ENCODE data around the gene KIRREL3.
A peak's percentile ranks its signal among the peaks of the same experiment; 100 is the strongest.
"Not testable (repeated sequence)": the region's sequence is repeated elsewhere in the genome, so short reads cannot be mapped to it uniquely, and the experiment has no call there.

KIRREL3 gene

DNA sequence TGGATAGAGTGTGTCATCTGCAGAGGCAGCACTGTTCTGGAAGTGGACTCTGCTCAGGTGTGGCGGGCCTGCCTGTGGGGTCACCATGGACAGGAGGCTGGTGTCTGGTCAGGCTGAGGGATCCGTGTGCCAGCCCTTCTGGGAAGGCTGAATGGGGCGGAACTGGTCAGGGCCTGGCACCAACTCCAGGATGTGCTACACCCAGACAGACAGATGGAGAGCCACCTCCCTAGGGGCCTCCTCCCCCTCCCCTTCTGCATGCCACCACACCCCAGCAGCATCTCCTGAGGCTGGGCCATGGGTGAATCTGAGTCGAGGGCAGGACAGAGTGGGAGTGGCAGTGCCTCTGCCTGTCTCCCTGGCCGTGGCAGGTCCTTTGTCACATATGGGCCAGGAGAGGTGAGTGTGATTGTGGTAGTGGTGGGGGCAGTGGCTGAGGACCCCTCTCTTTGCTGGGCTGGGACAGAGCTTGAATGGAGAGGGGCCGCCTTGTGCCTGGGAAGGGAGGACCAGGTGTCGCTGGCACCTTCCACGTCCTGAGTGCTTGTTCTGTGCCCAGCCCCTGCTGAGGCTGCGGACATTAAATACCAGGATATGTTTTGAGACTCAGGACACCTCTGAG, 616.0 kb downstream of the KIRREL3 start:
- DNase-seq (ENCODE audit: low read depth in 2 of 2), result no peak

DNA sequence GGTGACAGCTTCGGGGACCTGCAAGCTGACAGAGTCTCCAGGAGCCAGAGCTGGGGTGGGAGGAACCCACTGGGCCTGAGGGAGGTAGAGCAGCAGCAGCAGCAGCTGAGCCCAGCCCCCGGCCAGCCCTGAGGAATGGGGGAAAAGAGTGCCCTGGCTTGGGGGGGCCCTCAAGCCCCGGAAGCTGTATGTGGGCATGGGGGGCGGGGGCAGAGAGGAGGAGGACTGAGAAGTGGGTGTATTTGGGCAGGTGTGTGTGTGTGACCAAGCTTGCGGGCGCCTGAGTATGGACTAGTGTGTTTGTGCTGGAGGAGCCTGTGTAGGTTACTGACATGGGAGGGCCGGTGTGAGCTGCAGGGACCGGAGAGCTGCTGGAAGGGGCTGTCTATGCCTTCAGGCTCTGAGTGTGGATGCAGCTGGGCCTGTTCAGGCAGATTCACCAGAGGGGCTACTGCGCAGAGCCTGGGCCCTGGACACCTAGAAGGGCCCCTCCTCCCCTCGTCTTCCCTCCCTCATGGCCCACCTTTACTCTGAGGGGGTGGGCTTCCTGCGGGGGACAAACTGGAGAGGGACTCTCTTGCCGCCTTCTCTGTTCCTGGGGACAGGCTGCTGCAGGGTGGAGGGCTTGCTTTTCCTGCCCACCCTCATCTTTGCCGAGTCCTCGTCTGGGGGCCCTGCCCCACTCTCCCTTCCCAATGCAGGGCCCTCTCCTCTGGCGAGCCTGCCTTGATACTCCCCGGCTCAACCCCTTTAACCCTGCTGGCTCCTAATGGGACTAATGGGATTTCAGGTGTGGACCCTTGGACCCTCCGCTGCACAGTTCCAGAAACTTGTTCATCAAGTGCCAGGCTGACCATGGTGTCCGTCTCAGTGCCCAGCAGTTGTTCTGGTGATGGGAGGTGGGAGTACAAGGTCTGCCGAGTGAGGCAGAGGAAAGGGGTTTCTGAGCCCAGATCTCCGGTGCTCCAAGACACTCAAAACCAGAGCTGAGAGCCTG, 616.9 kb downstream of the KIRREL3 start:
- DNase-seq (ENCODE audit: low read depth in 2 of 2), result no peak

DNA sequence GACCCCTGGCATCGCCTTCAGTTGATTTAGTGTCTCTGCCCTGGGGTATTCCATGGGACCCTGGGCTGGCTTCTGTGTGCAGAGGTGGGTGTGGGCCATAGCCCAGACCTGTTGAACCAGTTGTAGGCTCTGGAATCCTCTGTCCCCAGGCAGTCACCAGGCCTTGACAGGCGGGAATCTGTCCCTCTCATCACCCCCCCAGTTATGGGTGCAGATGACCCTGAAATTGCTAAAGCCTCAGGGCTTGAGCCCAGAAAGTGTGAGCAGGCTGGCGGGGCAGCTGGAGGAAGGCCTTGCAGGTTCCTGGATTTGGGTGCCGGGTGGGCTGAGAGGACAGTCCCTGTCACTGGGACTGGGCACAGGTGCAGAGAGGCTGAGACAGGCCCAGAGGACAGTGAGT, 617.9 kb downstream of the KIRREL3 start:
- not testable (repeated sequence) for DNase-seq (ENCODE audit: low read depth in 2 of 2)

DNA sequence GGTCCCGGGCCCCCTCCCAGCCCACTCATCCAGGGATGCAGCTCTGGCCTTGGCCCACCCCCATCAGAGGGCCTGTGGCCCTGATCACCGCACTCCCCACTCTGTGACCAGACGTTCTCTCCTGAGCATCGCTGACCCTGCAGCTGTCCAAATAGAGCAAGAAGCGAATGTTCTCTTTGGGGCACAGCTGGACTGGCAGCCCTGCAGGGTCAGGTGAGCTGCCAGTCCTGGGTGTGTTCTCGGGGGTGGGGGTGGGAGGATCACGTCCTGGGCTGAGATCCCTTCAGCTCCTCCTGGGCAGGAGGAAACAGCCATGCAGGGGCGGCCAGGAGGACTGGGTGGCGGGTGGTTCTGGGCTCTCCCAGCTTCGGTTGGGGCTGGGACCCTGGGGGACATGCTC, 618.6 kb downstream of the KIRREL3 start:
- DNase-seq (ENCODE audit: low read depth in 2 of 2), result not testable (repeated sequence)

DNA sequence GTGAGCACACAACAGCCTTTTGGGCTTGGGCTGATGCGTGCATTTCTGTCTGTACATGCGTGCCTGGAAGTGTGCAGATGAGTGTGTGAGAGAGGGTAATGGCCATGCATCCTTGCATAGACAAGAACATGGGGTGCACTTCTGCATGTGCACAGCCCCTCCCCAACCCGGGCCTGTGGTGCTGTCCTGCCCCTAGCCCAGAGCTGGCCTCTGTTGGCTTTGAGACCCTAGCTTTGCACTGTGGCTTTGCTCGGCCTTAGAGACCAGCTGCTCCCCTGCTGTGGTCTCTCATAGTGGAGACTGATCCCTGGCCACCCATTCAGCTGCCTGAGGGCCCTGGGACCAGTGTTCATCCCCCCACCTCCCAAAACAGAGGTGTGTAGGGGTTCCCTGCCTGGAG, 619.7 kb downstream of the KIRREL3 start:
- DNase-seq (ENCODE audit: low read depth in 2 of 2), result no peak

DNA sequence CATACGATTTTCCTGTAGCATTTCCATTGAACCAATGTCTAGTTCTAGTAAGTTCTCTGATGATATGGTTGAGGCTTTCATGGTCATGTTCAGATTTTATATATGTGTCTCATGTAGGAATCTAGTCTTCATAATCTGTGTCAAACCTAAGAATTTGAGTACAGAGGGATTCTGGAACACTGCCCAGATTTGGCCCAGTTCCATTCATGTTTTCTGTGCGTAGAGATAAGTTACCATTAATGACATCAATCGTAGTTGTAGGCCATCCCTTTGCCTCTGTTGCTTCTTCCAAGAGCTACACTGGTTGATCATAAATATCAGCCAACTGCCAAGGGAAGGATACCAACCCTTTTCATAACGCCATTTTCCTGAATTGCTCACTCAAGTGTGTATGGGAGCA, 621.8 kb downstream of the KIRREL3 start:
- peak; percentile 24 to 35 for DNase-seq (ENCODE audit: low read depth in 2 of 2)

DNA sequence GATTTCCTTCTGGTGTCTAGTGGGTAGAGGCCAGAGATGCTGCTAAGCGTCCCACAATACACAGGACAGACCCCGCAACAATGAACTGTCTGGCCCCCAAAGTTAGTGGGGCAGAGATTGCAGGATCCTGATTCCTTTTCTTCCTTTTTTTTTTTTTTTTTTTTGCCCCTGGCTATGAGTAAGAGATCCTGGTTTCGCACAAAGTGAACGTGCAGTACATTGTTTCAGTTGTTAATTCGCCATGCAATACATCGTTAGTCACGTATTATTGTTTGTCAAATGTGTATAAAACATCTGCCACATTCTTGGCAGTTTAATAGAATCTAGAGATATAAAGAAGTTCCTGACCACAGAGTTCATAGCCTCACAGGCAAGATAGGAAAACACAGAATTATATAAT, 624.8 kb downstream of the KIRREL3 start:
- no peak for DNase-seq (ENCODE audit: low read depth in 2 of 2)

DNA sequence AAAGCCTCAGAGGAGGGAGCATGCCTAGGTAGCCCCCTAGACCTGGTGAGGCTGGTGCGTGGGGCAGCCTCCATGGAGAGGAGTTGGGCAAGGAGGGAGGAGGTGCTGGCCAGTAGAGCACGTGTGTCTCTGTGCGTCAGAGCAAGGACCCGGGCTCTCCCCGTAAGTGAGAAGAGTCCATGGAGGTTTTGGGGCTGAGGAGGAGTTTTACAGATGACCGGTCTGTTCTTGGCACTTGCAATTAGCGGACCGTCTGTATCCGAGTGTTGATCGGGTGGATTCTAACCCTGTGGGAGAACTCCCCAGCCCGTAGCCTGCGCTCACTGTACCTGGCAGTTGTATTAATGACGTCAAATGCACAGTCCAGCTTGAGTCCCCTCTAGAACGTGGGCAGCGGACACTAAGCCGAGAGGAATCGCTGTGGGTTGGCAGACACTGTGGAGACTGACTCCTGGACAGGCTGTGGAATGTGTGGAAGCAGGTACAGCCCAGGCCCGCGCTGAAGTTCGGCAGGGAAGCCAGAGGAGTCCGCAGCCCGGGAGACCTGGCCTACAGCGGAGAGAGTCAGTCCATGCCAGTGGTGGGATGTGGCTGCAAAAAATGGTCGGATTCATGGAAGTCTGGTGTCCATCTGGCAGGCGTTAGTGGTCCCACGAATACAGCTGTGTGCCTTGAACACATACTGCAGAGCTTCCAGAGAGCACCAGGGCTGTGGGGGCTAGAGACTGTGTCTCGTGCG, 625.8 kb downstream of the KIRREL3 start:
- not testable (repeated sequence) for DNase-seq (ENCODE audit: low read depth in 2 of 2)

DNA sequence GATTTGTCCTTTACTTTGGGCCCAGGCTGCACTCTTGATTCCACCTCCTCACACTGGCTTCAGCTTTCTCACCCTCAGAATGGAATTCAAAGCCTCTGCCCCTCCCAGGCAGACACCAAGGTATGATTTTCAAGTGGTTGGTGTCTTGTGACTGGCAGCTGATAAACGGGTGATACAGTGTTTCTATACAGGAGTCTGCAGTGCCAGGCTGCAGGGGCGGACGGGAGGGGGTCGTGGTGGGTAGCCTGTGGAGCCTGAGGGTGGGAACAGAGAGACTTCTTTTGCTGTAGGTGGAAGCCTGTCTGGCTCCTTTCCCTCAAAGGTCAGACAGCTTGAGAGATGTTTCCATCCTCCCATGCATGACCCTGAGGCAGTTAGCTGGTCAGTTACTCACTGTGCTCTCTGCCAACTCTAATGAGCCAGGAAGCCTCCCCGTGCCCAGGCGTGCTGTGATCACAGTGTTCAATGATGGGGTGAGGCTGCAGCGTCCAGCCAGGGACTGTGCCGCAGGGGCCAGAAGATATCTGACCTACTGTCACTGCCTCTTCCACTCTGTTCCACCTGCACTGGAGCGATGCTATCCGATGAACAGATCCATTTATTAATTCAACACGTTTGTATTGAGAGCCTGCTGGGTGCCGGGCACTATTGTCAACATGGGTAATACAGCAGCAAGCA, 627.0 kb downstream of the KIRREL3 start:
- not testable (repeated sequence) for DNase-seq (ENCODE audit: low read depth in 2 of 2)

Data from fibroblast of skin of left biceps (primary cell).